RKO (cell line): ENCODE data around the gene ARL2.
"Not testable (repeated sequence)": the region's sequence is repeated elsewhere in the genome, so short reads cannot be mapped to it uniquely, and the experiment has no call there.

Source experiments
- DNase-seq: peaks from one replicate; pipeline ENCODE4 v3.0.0-alpha.2; 2016; ENCODE audit warnings: low spot score

The ARL2 gene

GRCh38 chr11:65008016-65008415 lies 5.9 kb upstream of the ARL2 start:
- DNase-seq = no peak

- no peak for DNase-seq
Measured at GRCh38 chr11:65008873-65009272, 5.1 kb upstream of the ARL2 start.

- peak; percentile 92 for DNase-seq
Measured at GRCh38 chr11:65013130-65013887, 651 bp upstream of the ARL2 start.

- DNase-seq = no peak
Measured at GRCh38 chr11:65014726-65015227, 817 bp downstream of the ARL2 start.

- DNase-seq = no peak
Measured at GRCh38 chr11:65016705-65017104, 2.7 kb downstream of the ARL2 start.

GRCh38 chr11:65017937-65018336 lies 4.0 kb downstream of the ARL2 start:
- DNase-seq = no peak

- DNase-seq = no peak
Measured at GRCh38 chr11:65019824-65020223, 5.9 kb downstream of the ARL2 start.

- DNase-seq = no peak
Measured at GRCh38 chr11:65021003-65021402, 7.0 kb downstream of the ARL2 start.

GRCh38 chr11:65021509-65021908 lies 7.5 kb downstream of the ARL2 start:
- DNase-seq = no peak

GRCh38 chr11:65023502-65023901 lies 9.5 kb downstream of the ARL2 start:
- not testable (repeated sequence) for DNase-seq

- peak; percentile 82 for DNase-seq
Measured at GRCh38 chr11:65026810-65027209, 12.8 kb downstream of the ARL2 start.

- peak; percentile 97 for DNase-seq
Measured at GRCh38 chr11:65027213-65028067, 13.5 kb downstream of the ARL2 start, which contains the start of gene SNX15. TSS of gene SNX15 (plus strand) at chr11:65027439. CDS start at chr11:65027538, 99 bp downstream.

GRCh38 chr11:65032216-65032615 lies 18.3 kb downstream of the ARL2 start:
- DNase-seq = no peak

GRCh38 chr11:65034423-65034822 lies 20.5 kb downstream of the ARL2 start:
- DNase-seq = no peak

GRCh38 chr11:65035579-65035978 lies 21.6 kb downstream of the ARL2 start:
- no peak for DNase-seq

- DNase-seq = no peak
Measured at GRCh38 chr11:65036931-65037330, 23.0 kb downstream of the ARL2 start.

- DNase-seq = no peak
Measured at GRCh38 chr11:65040520-65040846, 26.5 kb downstream of the ARL2 start.

- DNase-seq = peak; percentile 97
Measured at GRCh38 chr11:65040847-65041622, 27.1 kb downstream of the ARL2 start, which contains the start of gene SAC3D1. TSS of gene SAC3D1 (plus strand) at chr11:65041210. CDS start at chr11:65041293, 83 bp downstream.

GRCh38 chr11:65042891-65043290 lies 28.9 kb downstream of the ARL2 start:
- DNase-seq = no peak

- DNase-seq = no peak
Measured at GRCh38 chr11:65043881-65044501, 30.0 kb downstream of the ARL2 start.

- no peak for DNase-seq
Measured at GRCh38 chr11:65045061-65045460, 31.1 kb downstream of the ARL2 start.

- no peak for DNase-seq
Measured at GRCh38 chr11:65045728-65046127, 31.8 kb downstream of the ARL2 start.
